RWPE1 (cell line): Measurements from ENCODE around the gene MAGEA3.
"Not testable (repeated sequence)": the region's sequence is repeated elsewhere in the genome, so short reads cannot be mapped to it uniquely, and the experiment has no call there.

ENCODE experiments used
- CTCF ChIA-PET: fragments of 350-600 bp; sonication (Branson Sonifier 250); formaldehyde crosslinking; extraction: SDS; loops from one replicate; lab custom pipeline; 2021; lab: Yijun Ruan, JAX
- POLR2A ChIA-PET: fragments of 400-600 bp; formaldehyde crosslinking; extraction: SDS; loops from one replicate; lab custom pipeline; 2020; ENCODE audit warnings: antibody characterized with exemption; ENCODE audit not compliant: low non-redundant PET; lab: Yijun Ruan, JAX
- DNase-seq: peaks from one replicate; pipeline ENCODE4 v3.0.0; 2012; ENCODE audit warnings: low spot score
- H3K27ac ChIP-seq: fragments of 450-650 bp; 2 replicates; pipeline ENCODE4 v1.5.1; 2017
- CTCF ChIP-seq: fragments of 450-650 bp; conservative IDR thresholded peaks from 2 replicates; pipeline ENCODE4 v1.5.1; 2017; ENCODE audit warnings: low read depth, mild to moderate bottlenecking

The MAGEA3 gene

GRCh38 chrX:152674135-152674534, 24.5 kb upstream of the MAGEA3 start:
- ChIA-PET CTCF (no interaction called here), POLR2A (no interaction called here)
- no peak for DNase-seq
- no peak for TF ChIP-seq CTCF
- H3K27ac ChIP-seq: no peak overlapping the region

GRCh38 chrX:152674652-152675051, 23.9 kb upstream of the MAGEA3 start:
- DNase-seq, CTCF ChIA-PET, H3K27ac ChIP-seq, POLR2A ChIA-PET: not testable (repeated sequence)

- POLR2A ChIA-PET, DNase-seq, H3K27ac ChIP-seq, CTCF ChIA-PET: not testable (repeated sequence)
Measured at GRCh38 chrX:152681012-152681411, 17.6 kb upstream of the MAGEA3 start.

- CTCF ChIA-PET, POLR2A ChIA-PET, H3K27ac ChIP-seq, DNase-seq: not testable (repeated sequence)
Measured at GRCh38 chrX:152700390-152700789, 1.8 kb downstream of the MAGEA3 start.

GRCh38 chrX:152706500-152706899, 7.9 kb downstream of the MAGEA3 start:
- CTCF ChIA-PET, POLR2A ChIA-PET, H3K27ac ChIP-seq: not testable (repeated sequence)

GRCh38 chrX:152709173-152709572, 10.6 kb downstream of the MAGEA3 start, which contains the start of gene CSAG2:
Gene CSAG2 (minus strand): TSS chrX:152709273. CDS start chrX:152709112, 161 bp downstream.
- POLR2A ChIA-PET, H3K27ac ChIP-seq, CTCF ChIA-PET, DNase-seq: not testable (repeated sequence)

More at GRCh38 chrX:152706500-152706899, 7.9 kb downstream of the MAGEA3 start:
- DNase-seq: not testable (repeated sequence)

- H3K27ac ChIP-seq, POLR2A ChIA-PET, DNase-seq, CTCF ChIA-PET: not testable (repeated sequence)
Measured at GRCh38 chrX:152713195-152713594, 14.6 kb downstream of the MAGEA3 start.

GRCh38 chrX:152713815-152714787, 15.5 kb downstream of the MAGEA3 start, which contains the start of gene MAGEA2B:
Gene MAGEA2B (plus strand): TSS chrX:152714628. CDS start chrX:152717107, 2,479 bp downstream.
- CTCF ChIA-PET, H3K27ac ChIP-seq, DNase-seq, POLR2A ChIA-PET: not testable (repeated sequence)

- ChIA-PET CTCF (no interaction called here), POLR2A (no interaction called here)
- TF ChIP-seq CTCF: no peak
- no peak for DNase-seq
- H3K27ac ChIP-seq: no peak overlapping the region
Measured at GRCh38 chrX:152725409-152725808, 26.8 kb downstream of the MAGEA3 start.

- no peak within 1 kb of the TSS for H3K27ac ChIP-seq
- no peak for DNase-seq
- no peak for TF ChIP-seq CTCF
- ChIA-PET POLR2A (no interaction called here), CTCF (no interaction called here)
Measured at GRCh38 chrX:152733261-152733975, 34.8 kb downstream of the MAGEA3 start, which contains the start of the genes CSAG1 and MAGEA12. Gene CSAG1 (minus strand): TSS chrX:152733721. CDS start chrX:152732460, 1,261 bp downstream. Gene MAGEA12 (plus strand): TSS chrX:152733757. CDS start chrX:152736162, 2,405 bp downstream.

GRCh38 chrX:152734143-152734858, 35.7 kb downstream of the MAGEA3 start:
- DNase-seq, POLR2A ChIA-PET, CTCF ChIA-PET, H3K27ac ChIP-seq: not testable (repeated sequence)
